Measurements from ENCODE around the gene USPL1.

DNA sequence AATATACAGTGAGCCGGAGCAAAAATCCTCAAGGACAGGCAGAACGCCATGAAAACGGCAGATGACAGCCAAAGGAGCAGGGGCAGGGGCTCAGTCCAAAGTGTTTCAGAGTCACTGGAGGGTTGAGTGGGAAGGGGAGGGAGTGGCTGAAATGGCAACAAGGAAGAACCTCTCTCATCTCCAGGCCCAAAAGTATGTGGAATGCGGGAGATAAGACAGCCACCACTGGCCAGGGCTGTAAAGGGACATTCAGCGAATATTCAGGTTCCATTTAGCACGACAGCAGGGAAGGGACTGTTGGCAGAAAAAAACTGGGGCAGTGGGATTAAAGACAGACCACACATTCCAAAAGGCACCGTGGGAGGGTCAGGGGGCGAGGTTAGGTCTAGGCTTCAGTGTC, 48.4 kb downstream of the USPL1 start:
- TF ChIP-seq, protein P1, sequence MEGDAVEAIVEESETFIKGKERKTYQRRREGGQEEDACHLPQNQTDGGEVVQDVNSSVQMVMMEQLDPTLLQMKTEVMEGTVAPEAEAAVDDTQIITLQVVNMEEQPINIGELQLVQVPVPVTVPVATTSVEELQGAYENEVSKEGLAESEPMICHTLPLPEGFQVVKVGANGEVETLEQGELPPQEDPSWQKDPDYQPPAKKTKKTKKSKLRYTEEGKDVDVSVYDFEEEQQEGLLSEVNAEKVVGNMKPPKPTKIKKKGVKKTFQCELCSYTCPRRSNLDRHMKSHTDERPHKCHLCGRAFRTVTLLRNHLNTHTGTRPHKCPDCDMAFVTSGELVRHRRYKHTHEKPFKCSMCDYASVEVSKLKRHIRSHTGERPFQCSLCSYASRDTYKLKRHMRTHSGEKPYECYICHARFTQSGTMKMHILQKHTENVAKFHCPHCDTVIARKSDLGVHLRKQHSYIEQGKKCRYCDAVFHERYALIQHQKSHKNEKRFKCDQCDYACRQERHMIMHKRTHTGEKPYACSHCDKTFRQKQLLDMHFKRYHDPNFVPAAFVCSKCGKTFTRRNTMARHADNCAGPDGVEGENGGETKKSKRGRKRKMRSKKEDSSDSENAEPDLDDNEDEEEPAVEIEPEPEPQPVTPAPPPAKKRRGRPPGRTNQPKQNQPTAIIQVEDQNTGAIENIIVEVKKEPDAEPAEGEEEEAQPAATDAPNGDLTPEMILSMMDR (IDR thresholded peaks at IDR 0.05) = no peak
- TF ChIP-seq POLR2A (IDR thresholded peaks at IDR 0.05) = no peak
